Esophagus squamous epithelium (tissue), 5 donors: Measurements from ENCODE around the gene CAPRIN1. TPM values are rescaled to one million over a fixed set of nuclear protein-coding genes. Genes with fewer than 3 reads are reported as not detected.

Experiments used
- DNase-seq: peaks from one replicate; lab custom pipeline; 2025; lab: John Stamatoyannopoulos, UW
- H3K27ac ChIP-seq, 4 donors: fragments of 200-600 bp; sonication (generic); one replicate each; pipeline ENCODE4 v1.5.1; 2016 to 2019; ENCODE audit warnings: mild to moderate bottlenecking in 1 of 4
- H3K27me3 ChIP-seq, 4 donors: fragments of 200-600 bp; sonication (generic); 1 replicate in 3 of 4; 2 replicates in 1 of 4; pipeline versions ENCODE4 v1.5.1 to v1.6.0; 2017 to 2021; ENCODE audit warnings: antibody characterized with exemption in 1 of 4
- H3K36me3 ChIP-seq, 3 donors: fragments of 200-600 bp; sonication (generic); one replicate each; pipeline ENCODE4 v1.5.1; 2016 to 2019
- H3K4me1 ChIP-seq, 3 donors: fragments of 200-600 bp; sonication (generic); one replicate each; pipeline ENCODE4 v1.5.1; 2017 to 2019
- H3K4me3 ChIP-seq, 4 donors: fragments of 200-600 bp; sonication (generic); 1 replicate in 3 of 4; 2 replicates in 1 of 4; pipeline ENCODE4 v1.5.1; 2016 to 2019; ENCODE audit warnings: mild to moderate bottlenecking in 2 of 4, moderate library complexity in 1 of 4
- H3K9me3 ChIP-seq, 3 donors: fragments of 200-600 bp; sonication (generic); one replicate each; pipeline ENCODE4 v1.5.1; 2016 to 2019
- CTCF ChIP-seq, 6 experiments: fragments of 450-650 bp in 4 of 6; fragments of 200-600 bp in 2 of 6; sonication (generic) in 2 of 6; IDR thresholded peaks; one replicate each; pipeline ENCODE4 v1.5.1; 2016 to 2019; ENCODE audit warnings: antibody characterized with exemption in 6 of 6, mild to moderate bottlenecking in 4 of 6, moderate library complexity in 4 of 6
- POLR2A ChIP-seq, 4 donors: fragments of 450-650 bp; IDR thresholded peaks; one replicate each; pipeline ENCODE4 v1.6.1; 2017; ENCODE audit warnings: antibody characterized with exemption in 4 of 4, mild to moderate bottlenecking in 4 of 4, moderate library complexity in 3 of 4
- WGBS, 2 donors: methylation state at CpG; one replicate each; pipeline ENCODE4 v1.1.5; 2018; 5-methylcytosine and 5-hydroxymethylcytosine counted together
- intact Hi-C: fragments of 100-400 bp; cut with DNase I; formaldehyde crosslinking; loops from one replicate; pipeline ENCODE4 v1.15.0; 2022
- total RNA-seq, 4 donors: library from RNA; depleted of rRNA; stranded (reverse); fragments of >200 nt; gene quantifications; one replicate each; pipeline ENCODE4 v1.1.0, GENCODE V29; 2016
- donor health status: DM: yes; HTN: yes; CAD: no.

CAPRIN1 gene
- total RNA-seq, 4 donors from 2014 or later, result 94.1 to 151 (median 132) TPM

- H3K27me3 ChIP-seq, result no peaks in the 10 kb centered on the region
- DNase-seq, result no peak
- WGBS, 2 donors, result 94 to 98% methylated on average over 7 to 11 of the region's 11 CpGs
- TF ChIP-seq CTCF (IDR thresholded peaks at IDR 0.05) (no peak), POLR2A (IDR thresholded peaks at IDR 0.05) (no peak)
- H3K36me3 ChIP-seq, result peaks cover 28 to 100% (median 69%) of the 10 kb centered on the region in 3 donors
- H3K27ac ChIP-seq, result no peak overlapping the region
- H3K9me3 ChIP-seq, result no peaks in the 10 kb centered on the region
- H3K4me1 ChIP-seq, result no peaks in the 10 kb centered on the region
- no peak overlapping the region for H3K4me3 ChIP-seq
- intact Hi-C loops, result no loop called here
Measured at GRCh38 chr11:34140149-34140548, 88.6 kb downstream of the CAPRIN1 start.

GRCh38 chr11:34143048-34143447 is 91.5 kb downstream of the CAPRIN1 start:
- no peak for DNase-seq
- intact Hi-C loops, result no loop called here
- H3K36me3 ChIP-seq, result peaks cover 19 to 100% (median 63%) of the 10 kb centered on the region in 3 donors
- H3K9me3 ChIP-seq, result no peaks in the 10 kb centered on the region
- WGBS, 2 donors, result 75 to 85% methylated on average over 2 of the region's 2 CpGs
- H3K4me1 ChIP-seq, result no peaks in the 10 kb centered on the region
- no peaks in the 10 kb centered on the region for H3K27me3 ChIP-seq
- TF ChIP-seq CTCF (IDR thresholded peaks at IDR 0.05) (no peak), POLR2A (IDR thresholded peaks at IDR 0.05) (no peak)
- no peak overlapping the region for H3K4me3 ChIP-seq
- no peak overlapping the region for H3K27ac ChIP-seq

GRCh38 chr11:34145073-34145472 is 93.5 kb downstream of the CAPRIN1 start:
- Histone ChIP-seq H3K27me3 (no peaks in the 10 kb centered on the region), H3K27ac (no peak overlapping the region), H3K36me3 (peaks cover 28 to 100% (median 54%) of the 10 kb centered on the region in 3 donors), H3K4me1 (no peaks in the 10 kb centered on the region), H3K9me3 (no peaks in the 10 kb centered on the region), H3K4me3 (no peak overlapping the region)
- intact Hi-C loops, result no loop called here
- 89 to 100% methylated on average over 2 to 3 of the region's 5 CpGs for WGBS, 2 donors
- no peak for DNase-seq
- TF ChIP-seq POLR2A (IDR thresholded peaks at IDR 0.05) (no peak), CTCF (IDR thresholded peaks at IDR 0.05) (no peak)

GRCh38 chr11:34145847-34146381 is 94.4 kb downstream of the CAPRIN1 start:
- Histone ChIP-seq H3K36me3 (peaks cover 23 to 100% (median 46%) of the 10 kb centered on the region in 3 donors), H3K27me3 (no peaks in the 10 kb centered on the region), H3K9me3 (no peaks in the 10 kb centered on the region), H3K4me3 (no peak overlapping the region), H3K27ac (no peak overlapping the region), H3K4me1 (no peaks in the 10 kb centered on the region)
- TF ChIP-seq CTCF (IDR thresholded peaks at IDR 0.05) (no peak), POLR2A (IDR thresholded peaks at IDR 0.05) (no peak)
- intact Hi-C loops, result no loop called here
- no peak for DNase-seq
- WGBS, 2 donors, result 73 to 81% methylated on average over 8 of the region's 8 CpGs

GRCh38 chr11:34146411-34146810 is 94.9 kb downstream of the CAPRIN1 start:
- intact Hi-C loops, result no loop called here

More at GRCh38 chr11:34146411-34146810, 94.9 kb downstream of the CAPRIN1 start:
- Histone ChIP-seq H3K9me3 (no peaks in the 10 kb centered on the region), H3K36me3 (peaks cover 23 to 100% (median 43%) of the 10 kb centered on the region in 3 donors), H3K4me3 (no peak overlapping the region), H3K4me1 (no peaks in the 10 kb centered on the region), H3K27me3 (no peaks in the 10 kb centered on the region), H3K27ac (no peak overlapping the region)
- 85 to 86% methylated on average over 9 to 11 of the region's 12 CpGs for WGBS, 2 donors
- TF ChIP-seq POLR2A (IDR thresholded peaks at IDR 0.05) (no peak), CTCF (IDR thresholded peaks at IDR 0.05) (no peak)
- no peak for DNase-seq
